Measurements from ENCODE around the gene FAM81A. TPM values are rescaled to one million over a fixed set of nuclear protein-coding genes. Genes with fewer than 3 reads are reported as not detected.
A peak's percentile ranks its signal among the peaks of the same experiment; 100 is the strongest.
"Not testable (repeated sequence)": the region's sequence is repeated elsewhere in the genome, so short reads cannot be mapped to it uniquely, and the experiment has no call there.

The FAM81A gene
- total and polyA plus RNA-seq, 3 experiments from 2014 or later: 0.83 to 0.97 TPM; not detected in 1

GRCh38 chr15:59473226-59473625 is 35.2 kb downstream of the FAM81A start:
- H3K9me3 ChIP-seq (ENCODE audit: low read length): no peaks in the 10 kb centered on the region
- no peaks in the 10 kb centered on the region for H3K27me3 ChIP-seq (ENCODE audit: insufficient read depth, low read length, poor library complexity, severe bottlenecking)
- peaks cover 0 to 3% (median 0%) of the 10 kb centered on the region in 3 donors for H3K36me3 Mint-ChIP-seq
- no peak overlapping the region for H3K4me3 Mint-ChIP-seq
- no peak overlapping the region for H3K27ac ChIP-seq (ENCODE audit: low read depth, low read length)
- no peaks in the 10 kb centered on the region for H3K9me3 Mint-ChIP-seq
- H3K27me3 Mint-ChIP-seq: peaks cover 17 to 39% of the 10 kb centered on the region in 2 donors
- no peaks in the 10 kb centered on the region for H3K36me3 ChIP-seq (ENCODE audit: insufficient read depth, low read length)
- POLR2A ChIA-PET: no interaction called here
- H3K4me1 Mint-ChIP-seq: no peaks in the 10 kb centered on the region
- DNase-seq: no peak
- H3K27ac Mint-ChIP-seq: no peak overlapping the region
- CTCF ChIA-PET: no interaction called here
- H3K4me3 ChIP-seq (ENCODE audit: low read length): no peak overlapping the region
- H3K4me1 ChIP-seq (ENCODE audit: insufficient read depth, low read length): no peaks in the 10 kb centered on the region

- H3K36me3 Mint-ChIP-seq, CTCF ChIA-PET: not testable (repeated sequence)
These were observed 37.2 kb downstream of the FAM81A start for GRCh38 chr15:59475161-59475560.

DNA sequence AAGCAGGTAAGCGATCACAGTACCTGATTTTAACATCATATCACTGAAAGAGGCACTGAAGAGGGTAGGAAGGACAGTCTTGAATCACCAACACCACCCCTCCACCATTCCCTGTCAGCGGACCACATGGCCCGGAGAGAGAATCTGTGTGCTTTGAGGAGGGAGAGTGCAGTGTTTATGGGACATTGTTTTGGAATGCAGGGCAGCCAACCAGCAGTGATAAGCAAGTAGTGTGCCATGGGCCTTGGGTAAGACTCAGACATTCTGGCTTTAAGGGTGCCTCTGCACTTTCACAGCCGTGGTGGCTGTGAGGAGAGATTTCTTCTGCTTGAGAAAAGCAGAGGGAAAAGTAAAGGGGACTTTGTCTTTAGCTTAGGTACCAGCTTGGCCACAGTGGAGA is 46.4 kb downstream of the FAM81A start:
- POLR2A ChIA-PET: no interaction called here
- no peaks in the 10 kb centered on the region for H3K36me3 Mint-ChIP-seq

More at GRCh38 chr15:59475161-59475560, 37.2 kb downstream of the FAM81A start:
- H3K4me3 Mint-ChIP-seq; H3K9me3 ChIP-seq (ENCODE audit: low read length); H3K27me3 ChIP-seq (ENCODE audit: insufficient read depth, low read length, poor library complexity, severe bottlenecking); DNase-seq; H3K4me3 ChIP-seq (ENCODE audit: low read length); H3K4me1 Mint-ChIP-seq; H3K9me3 Mint-ChIP-seq; H3K27ac ChIP-seq (ENCODE audit: low read depth, low read length); H3K4me1 ChIP-seq (ENCODE audit: insufficient read depth, low read length); H3K36me3 ChIP-seq (ENCODE audit: insufficient read depth, low read length); H3K27ac Mint-ChIP-seq; POLR2A ChIA-PET: not testable (repeated sequence)
- H3K27me3 Mint-ChIP-seq: peaks cover 16 to 42% of the 10 kb centered on the region in 2 donors

DNA sequence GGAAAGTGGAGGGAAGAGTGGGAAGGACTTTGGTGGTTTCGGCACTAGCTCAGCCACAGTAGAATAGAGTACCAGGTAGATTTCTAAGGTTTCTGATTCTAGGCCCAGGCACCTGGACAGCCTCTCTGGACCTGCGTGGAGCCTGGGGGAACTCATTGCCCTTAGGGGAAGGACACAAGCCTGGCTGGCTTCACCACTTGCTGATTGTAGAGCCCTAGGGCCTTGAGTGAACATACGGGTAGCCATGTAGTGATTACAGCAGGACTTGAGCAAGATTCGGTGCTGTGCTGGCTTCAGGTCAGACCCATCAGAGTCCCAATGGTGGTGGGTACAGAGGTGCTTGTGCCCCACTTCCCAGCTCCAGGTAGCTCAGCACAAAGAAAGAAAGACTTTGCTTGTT is 47.0 kb downstream of the FAM81A start:
- Mint-ChIP-seq H3K27me3 (peaks cover 10 to 11% of the 10 kb centered on the region in 2 donors), H3K9me3 (peaks cover 0 to 3% (median 0%) of the 10 kb centered on the region in 5 donors), H3K4me1 (peaks cover 4 to 7% (median 7%) of the 10 kb centered on the region in 3 donors), H3K4me3 (no peak overlapping the region), H3K27ac (no peak overlapping the region), H3K36me3 (no peaks in the 10 kb centered on the region)
- POLR2A ChIA-PET: no interaction called here
- Histone ChIP-seq H3K27me3 (ENCODE audit: insufficient read depth, low read length, poor library complexity, severe bottlenecking) (no peaks in the 10 kb centered on the region), H3K36me3 (ENCODE audit: insufficient read depth, low read length) (no peaks in the 10 kb centered on the region), H3K27ac (ENCODE audit: low read depth, low read length) (no peak overlapping the region), H3K4me1 (ENCODE audit: insufficient read depth, low read length) (no peaks in the 10 kb centered on the region), H3K4me3 (ENCODE audit: low read length) (no peak overlapping the region), H3K9me3 (ENCODE audit: low read length) (no peaks in the 10 kb centered on the region)
- CTCF ChIA-PET: no interaction called here
- DNase-seq: no peak

More for the DNA sequence above, 46.4 kb downstream of the FAM81A start:
- CTCF ChIA-PET: no interaction called here
- no peak overlapping the region for H3K4me3 Mint-ChIP-seq
- H3K4me1 Mint-ChIP-seq: peaks cover 4 to 7% (median 7%) of the 10 kb centered on the region in 3 donors
- no peak for DNase-seq
- Histone ChIP-seq H3K27me3 (ENCODE audit: insufficient read depth, low read length, poor library complexity, severe bottlenecking) (no peaks in the 10 kb centered on the region), H3K4me1 (ENCODE audit: insufficient read depth, low read length) (no peaks in the 10 kb centered on the region), H3K27ac (ENCODE audit: low read depth, low read length) (no peak overlapping the region), H3K4me3 (ENCODE audit: low read length) (no peak overlapping the region), H3K9me3 (ENCODE audit: low read length) (no peaks in the 10 kb centered on the region), H3K36me3 (ENCODE audit: insufficient read depth, low read length) (no peaks in the 10 kb centered on the region)
- peaks cover 0 to 2% (median 0%) of the 10 kb centered on the region in 5 donors for H3K9me3 Mint-ChIP-seq
- H3K27me3 Mint-ChIP-seq: peaks cover 11 to 14% of the 10 kb centered on the region in 2 donors
- no peak overlapping the region for H3K27ac Mint-ChIP-seq

DNA sequence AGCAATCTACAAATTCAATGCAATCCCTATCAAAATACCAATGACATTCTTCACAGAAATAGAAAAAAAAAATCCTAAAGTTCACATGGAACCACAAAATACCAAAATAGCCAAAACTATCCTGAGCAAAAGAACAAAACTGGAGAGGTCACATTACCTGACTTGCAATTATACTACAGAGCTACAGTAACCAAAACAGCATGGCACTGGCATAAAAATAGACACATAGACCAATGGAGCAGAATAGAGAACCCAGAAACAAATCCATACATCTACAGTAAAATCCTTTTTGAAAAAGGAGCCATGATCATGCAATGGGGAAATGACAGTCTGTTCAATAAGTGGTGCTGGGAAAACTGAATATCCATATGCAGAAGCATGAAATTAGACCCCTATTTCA is 51.5 kb downstream of the FAM81A start:
- H3K4me1 ChIP-seq (ENCODE audit: insufficient read depth, low read length); H3K9me3 Mint-ChIP-seq; H3K4me1 Mint-ChIP-seq; H3K9me3 ChIP-seq (ENCODE audit: low read length); DNase-seq; POLR2A ChIA-PET; H3K27me3 ChIP-seq (ENCODE audit: insufficient read depth, low read length, poor library complexity, severe bottlenecking); H3K36me3 Mint-ChIP-seq; H3K27ac ChIP-seq (ENCODE audit: low read depth, low read length); H3K4me3 Mint-ChIP-seq; H3K27ac Mint-ChIP-seq; CTCF ChIA-PET; H3K36me3 ChIP-seq (ENCODE audit: insufficient read depth, low read length); H3K4me3 ChIP-seq (ENCODE audit: low read length): not testable (repeated sequence)
- H3K27me3 Mint-ChIP-seq: peaks cover 7 to 10% of the 10 kb centered on the region in 2 donors

GRCh38 chr15:59491062-59491461 is 53.1 kb downstream of the FAM81A start:
- no peaks in the 10 kb centered on the region for H3K27me3 ChIP-seq (ENCODE audit: insufficient read depth, low read length, poor library complexity, severe bottlenecking)
- H3K4me3 ChIP-seq (ENCODE audit: low read length): no peak overlapping the region
- peak overlapping the region in 1 of 8 donors; percentile 4 for H3K27ac Mint-ChIP-seq
- peaks cover 3 to 4% of the 10 kb centered on the region in 2 donors for H3K27me3 Mint-ChIP-seq
- peaks cover 2 to 6% (median 4%) of the 10 kb centered on the region in 3 donors for H3K4me1 Mint-ChIP-seq
- H3K9me3 Mint-ChIP-seq: peaks cover 0 to 3% (median 0%) of the 10 kb centered on the region in 5 donors
- H3K4me3 Mint-ChIP-seq: no peak overlapping the region
- ChIA-PET POLR2A (no interaction called here), CTCF (interaction anchor here (0.9 to 2.6 kb wide), 2 partner anchors 244 to 311 kb away, joined by 3 to 7 read pairs; no protein-coding TSS in a partner anchor)
- DNase-seq: no peak
- no peaks in the 10 kb centered on the region for H3K9me3 ChIP-seq (ENCODE audit: low read length)
- H3K4me1 ChIP-seq (ENCODE audit: insufficient read depth, low read length): no peaks in the 10 kb centered on the region
- H3K27ac ChIP-seq (ENCODE audit: low read depth, low read length): no peak overlapping the region
- no peaks in the 10 kb centered on the region for H3K36me3 Mint-ChIP-seq
- no peaks in the 10 kb centered on the region for H3K36me3 ChIP-seq (ENCODE audit: insufficient read depth, low read length)

- no peak overlapping the region for H3K4me3 ChIP-seq (ENCODE audit: low read length)
- H3K27ac ChIP-seq (ENCODE audit: low read depth, low read length): no peak overlapping the region
These were observed 54.7 kb downstream of the FAM81A start for GRCh38 chr15:59492389-59493377.

GRCh38 chr15:59501597-59501996 is 63.6 kb downstream of the FAM81A start:
- Histone ChIP-seq H3K36me3 (ENCODE audit: insufficient read depth, low read length) (no peaks in the 10 kb centered on the region), H3K27ac (ENCODE audit: low read depth, low read length) (no peak overlapping the region), H3K27me3 (ENCODE audit: insufficient read depth, low read length, poor library complexity, severe bottlenecking) (no peaks in the 10 kb centered on the region), H3K4me3 (ENCODE audit: low read length) (no peak overlapping the region), H3K4me1 (ENCODE audit: insufficient read depth, low read length) (no peaks in the 10 kb centered on the region), H3K9me3 (ENCODE audit: low read length) (no peaks in the 10 kb centered on the region)
- ChIA-PET CTCF (no interaction called here), POLR2A (no interaction called here)
- H3K27ac Mint-ChIP-seq: peak overlapping the region in 1 of 8 donors; percentile 20
- H3K27me3 Mint-ChIP-seq: peaks cover 0 to 13% of the 10 kb centered on the region in 2 donors
- no peak overlapping the region for H3K4me3 Mint-ChIP-seq
- no peaks in the 10 kb centered on the region for H3K9me3 Mint-ChIP-seq
- no peaks in the 10 kb centered on the region for H3K36me3 Mint-ChIP-seq
- no peaks in the 10 kb centered on the region for H3K4me1 Mint-ChIP-seq
- DNase-seq: no peak

More at GRCh38 chr15:59492389-59493377, 54.7 kb downstream of the FAM81A start:
- Mint-ChIP-seq H3K27ac (peak overlapping the region in 1 of 8 donors; percentile 31), H3K36me3 (no peaks in the 10 kb centered on the region), H3K4me1 (peaks cover 2 to 6% (median 4%) of the 10 kb centered on the region in 3 donors), H3K4me3 (no peak overlapping the region), H3K27me3 (peaks cover 0 to 4% of the 10 kb centered on the region in 2 donors), H3K9me3 (peaks cover 0 to 3% (median 0%) of the 10 kb centered on the region in 5 donors)
- H3K9me3 ChIP-seq (ENCODE audit: low read length): no peaks in the 10 kb centered on the region
- H3K27me3 ChIP-seq (ENCODE audit: insufficient read depth, low read length, poor library complexity, severe bottlenecking): no peaks in the 10 kb centered on the region
- peak; percentile 32 to 70 (median 46) for DNase-seq
- CTCF ChIA-PET: interaction anchor here (0.6 to 2.9 kb wide), 15 partner anchors 14 to 1262 kb away, joined by 3 to 23 read pairs (median 4); no protein-coding TSS in a partner anchor
- H3K36me3 ChIP-seq (ENCODE audit: insufficient read depth, low read length): no peaks in the 10 kb centered on the region
- no peaks in the 10 kb centered on the region for H3K4me1 ChIP-seq (ENCODE audit: insufficient read depth, low read length)
- POLR2A ChIA-PET: no interaction called here

Data from CD8-positive, alpha-beta memory T cell (primary cell).